Smooth muscle cell (in vitro differentiated cells): ENCODE results near the gene HLA-DPB1. TPM values are rescaled to one million over a fixed set of nuclear protein-coding genes. Genes with fewer than 3 reads are reported as not detected.

ENCODE experiments used
- DNase-seq: peaks from one replicate; lab custom pipeline; 2025; ENCODE audit not compliant: unreplicated experiment; lab: John Stamatoyannopoulos, UW
- H2AFZ ChIP-seq: fragments of 200-600 bp; sonication (generic); 2 replicates; pipeline ENCODE4 v1.6.0; 2016; ENCODE audit warnings: antibody characterized with exemption, low read depth, mild to moderate bottlenecking
- H3F3A ChIP-seq: fragments of 200-600 bp; sonication (generic); 2 replicates; pipeline ENCODE4 v1.6.0; 2017; ENCODE audit warnings: antibody characterized with exemption, low read depth
- H3K27ac ChIP-seq: fragments of 200-600 bp; sonication (generic); 2 replicates; pipeline ENCODE4 v1.5.1; 2016; ENCODE audit warnings: low read depth, mild to moderate bottlenecking
- H3K27me3 ChIP-seq: fragments of 200-600 bp; sonication (generic); 2 replicates; pipeline ENCODE4 v1.6.1; 2016; ENCODE audit warnings: low read depth, mild to moderate bottlenecking
- H3K36me3 ChIP-seq: fragments of 200-600 bp; sonication (generic); 2 replicates; pipeline ENCODE4 v1.5.1; 2016; ENCODE audit warnings: low read depth
- H3K4me1 ChIP-seq: fragments of 200-600 bp; sonication (generic); 2 replicates; pipeline ENCODE4 v1.5.1; 2016; ENCODE audit warnings: low read depth
- H3K4me2 ChIP-seq: fragments of 200-600 bp; sonication (generic); 2 replicates; pipeline ENCODE4 v1.6.0; 2016; ENCODE audit warnings: mild to moderate bottlenecking
- H3K4me3 ChIP-seq: fragments of 200-600 bp; sonication (generic); 2 replicates; pipeline ENCODE4 v1.5.1; 2016; ENCODE audit warnings: mild to moderate bottlenecking
- H3K79me2 ChIP-seq: fragments of 200-600 bp; sonication (generic); 2 replicates; pipeline ENCODE4 v1.6.0; 2016; ENCODE audit warnings: low read depth, mild to moderate bottlenecking
- H3K9ac ChIP-seq: fragments of 200-600 bp; sonication (generic); 2 replicates; pipeline ENCODE4 v1.6.0; 2016; ENCODE audit warnings: low read depth
- H3K9me3 ChIP-seq: fragments of 200-600 bp; sonication (generic); replicated peaks from 2 replicates; pipeline ENCODE4 v1.5.1; 2016; ENCODE audit warnings: low read depth
- H4K20me1 ChIP-seq: fragments of 200-600 bp; sonication (generic); 2 replicates; pipeline ENCODE4 v1.6.0; 2016; ENCODE audit warnings: low read depth
- WGBS: methylation state at CpG from one replicate; pipeline ENCODE4 v1.1.7; 2016; ENCODE audit warnings: low lambda C conversion rate; 5-methylcytosine and 5-hydroxymethylcytosine counted together
- polyA plus RNA-seq: library from polyadenylated mRNA; unstranded; fragments of >200 nt; fragmentation: Nextera tagmentation; extraction: Ambion mirVana; gene quantifications from 2 replicates; pipeline ENCODE4 v1.2.1, GENCODE V29; 2016
- total RNA-seq: library from RNA; depleted of rRNA; stranded (reverse); fragments of >200 nt; gene quantifications from 2 replicates; pipeline ENCODE4 v1.2.3, GENCODE V29; 2014
- TF ChIP-seq, protein P1 (sequence below): fragments of 200-600 bp; sonication (generic); IDR thresholded peaks from 2 replicates; pipeline ENCODE4 v1.5.1; 2017; ENCODE audit warnings: borderline replicate concordance, mild to moderate bottlenecking, antibody characterized with exemption; ENCODE audit not compliant: insufficient read depth, poor library complexity, severe bottlenecking

The HLA-DPB1 gene
- total and polyA plus RNA-seq, 2 experiments from 2014 or later: 14.8 to 19.4 TPM

DNA sequence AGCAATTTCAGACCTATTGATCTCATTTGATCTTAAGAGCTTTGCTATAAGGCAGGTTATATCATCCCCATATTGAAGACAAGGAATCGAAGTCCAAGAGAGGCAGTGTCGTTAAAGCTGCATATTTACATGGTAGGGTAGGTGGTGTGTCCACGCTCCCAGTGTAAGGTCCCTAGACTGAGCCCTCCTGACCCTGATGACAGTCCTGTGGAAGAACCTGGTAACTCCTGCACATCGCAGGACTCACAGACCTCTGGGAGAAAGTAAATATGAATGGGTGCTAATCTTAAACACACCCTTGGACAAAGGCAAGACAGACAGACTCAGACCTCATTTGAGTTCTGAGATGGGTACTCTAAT is 602 bp upstream of the HLA-DPB1 start:
- H3K9me3 ChIP-seq: no peaks in the 10 kb centered on the region
- no peak overlapping the region for H2AFZ ChIP-seq
- no peak overlapping the region for H3K9ac ChIP-seq
- WGBS: 94% methylated on average over 4 of the region's 4 CpGs
- no peaks in the 10 kb centered on the region for H3F3A ChIP-seq
- H3K4me1 ChIP-seq: no peaks in the 10 kb centered on the region
- DNase-seq: no peak
- H4K20me1 ChIP-seq: no peaks in the 10 kb centered on the region
- H3K27me3 ChIP-seq: no peaks in the 10 kb centered on the region
- H3K36me3 ChIP-seq: no peaks in the 10 kb centered on the region
- H3K27ac ChIP-seq: no peak overlapping the region
- H3K79me2 ChIP-seq: no peaks in the 10 kb centered on the region
- H3K4me2 ChIP-seq: no peak overlapping the region
- TF ChIP-seq, protein P1, sequence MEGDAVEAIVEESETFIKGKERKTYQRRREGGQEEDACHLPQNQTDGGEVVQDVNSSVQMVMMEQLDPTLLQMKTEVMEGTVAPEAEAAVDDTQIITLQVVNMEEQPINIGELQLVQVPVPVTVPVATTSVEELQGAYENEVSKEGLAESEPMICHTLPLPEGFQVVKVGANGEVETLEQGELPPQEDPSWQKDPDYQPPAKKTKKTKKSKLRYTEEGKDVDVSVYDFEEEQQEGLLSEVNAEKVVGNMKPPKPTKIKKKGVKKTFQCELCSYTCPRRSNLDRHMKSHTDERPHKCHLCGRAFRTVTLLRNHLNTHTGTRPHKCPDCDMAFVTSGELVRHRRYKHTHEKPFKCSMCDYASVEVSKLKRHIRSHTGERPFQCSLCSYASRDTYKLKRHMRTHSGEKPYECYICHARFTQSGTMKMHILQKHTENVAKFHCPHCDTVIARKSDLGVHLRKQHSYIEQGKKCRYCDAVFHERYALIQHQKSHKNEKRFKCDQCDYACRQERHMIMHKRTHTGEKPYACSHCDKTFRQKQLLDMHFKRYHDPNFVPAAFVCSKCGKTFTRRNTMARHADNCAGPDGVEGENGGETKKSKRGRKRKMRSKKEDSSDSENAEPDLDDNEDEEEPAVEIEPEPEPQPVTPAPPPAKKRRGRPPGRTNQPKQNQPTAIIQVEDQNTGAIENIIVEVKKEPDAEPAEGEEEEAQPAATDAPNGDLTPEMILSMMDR: no peak
- no peak overlapping the region for H3K4me3 ChIP-seq

DNA sequence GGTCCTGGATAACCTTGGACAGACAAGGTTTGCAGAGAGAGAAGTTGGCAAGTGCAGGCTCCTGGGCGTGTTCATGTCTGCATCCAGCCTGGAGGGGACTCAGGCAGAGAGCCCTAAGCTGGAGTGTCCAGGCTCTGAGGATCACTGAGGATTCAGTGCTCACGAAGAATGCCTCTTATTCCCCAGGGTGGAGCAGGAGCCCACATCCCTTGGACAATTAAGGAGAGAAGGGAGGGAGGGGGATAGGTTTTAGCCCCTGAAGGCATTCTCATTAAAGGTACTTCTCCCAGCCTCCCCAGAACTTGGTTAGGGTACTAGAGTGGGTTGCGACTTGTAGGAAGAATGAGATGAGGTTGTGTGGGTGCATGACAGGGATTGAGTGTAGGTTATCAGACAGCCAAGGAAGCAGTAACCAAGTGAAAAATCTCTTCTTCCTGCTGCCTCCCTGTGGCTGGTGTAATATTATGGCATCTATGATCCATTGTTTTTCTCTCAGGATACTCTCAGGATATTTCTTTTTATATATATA is 680 bp downstream of the HLA-DPB1 start:
- WGBS: 85% methylated on average over 3 of the region's 3 CpGs
- H3K79me2 ChIP-seq: no peaks in the 10 kb centered on the region
- peaks cover 5% of the 10 kb centered on the region for H3F3A ChIP-seq
- no peak overlapping the region for H3K27ac ChIP-seq
- H3K36me3 ChIP-seq: no peaks in the 10 kb centered on the region
- no peak overlapping the region for H3K9ac ChIP-seq
- TF ChIP-seq, protein P1: no peak
- H4K20me1 ChIP-seq: no peaks in the 10 kb centered on the region
- H3K9me3 ChIP-seq: no peaks in the 10 kb centered on the region
- no peak overlapping the region for H3K4me3 ChIP-seq
- H3K4me2 ChIP-seq: no peak overlapping the region
- H3K27me3 ChIP-seq: no peaks in the 10 kb centered on the region
- no peaks in the 10 kb centered on the region for H3K4me1 ChIP-seq
- no peak overlapping the region for H2AFZ ChIP-seq
- DNase-seq: no peak

DNA sequence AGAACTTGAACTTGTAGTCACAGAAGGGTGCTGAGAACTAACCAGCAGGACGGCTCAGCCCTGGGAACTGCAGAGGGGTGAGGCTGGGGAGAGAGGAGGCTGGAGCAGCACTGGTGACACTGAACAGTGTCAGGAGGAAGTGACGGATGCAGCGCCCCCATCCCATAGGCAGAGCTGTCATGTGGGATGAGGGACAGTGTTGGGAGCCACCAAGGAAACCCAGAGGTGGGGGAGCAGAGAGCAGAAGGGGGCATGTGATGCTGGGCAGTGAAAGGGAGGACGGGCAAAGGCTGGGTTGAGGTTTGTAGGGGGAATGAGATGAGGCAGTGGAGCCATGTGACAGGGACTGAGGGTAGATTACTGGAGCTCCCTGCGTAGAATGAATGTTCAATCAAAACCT is 2.1 kb downstream of the HLA-DPB1 start:
- no peak overlapping the region for H3K9ac ChIP-seq

DNA sequence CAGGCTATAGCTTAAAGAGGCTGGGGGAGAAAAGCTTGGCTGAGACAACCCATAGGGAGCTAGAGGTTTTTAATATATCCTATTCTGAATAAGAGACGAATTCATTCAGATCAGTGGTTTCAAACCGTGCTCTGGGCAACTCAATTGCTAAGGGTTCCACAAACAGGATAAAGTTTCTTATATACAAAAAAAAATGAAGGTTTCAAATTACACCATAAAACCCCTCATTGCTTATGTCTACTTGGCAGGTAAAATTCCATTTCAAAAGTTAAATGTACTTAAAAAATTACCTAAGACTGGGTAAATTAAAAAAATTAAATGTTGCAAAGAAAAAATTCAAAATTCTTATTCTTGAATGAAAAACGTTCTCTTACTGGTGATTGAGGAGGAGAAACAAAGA is 2.7 kb downstream of the HLA-DPB1 start:
- H3K27ac ChIP-seq: no peak overlapping the region
- peaks cover 7% of the 10 kb centered on the region for H3F3A ChIP-seq
- no peak for DNase-seq
- no peak overlapping the region for H3K4me2 ChIP-seq
- H2AFZ ChIP-seq: no peak overlapping the region
- H3K36me3 ChIP-seq: no peaks in the 10 kb centered on the region
- WGBS: 90% methylated on average over 3 of the region's 3 CpGs
- H3K79me2 ChIP-seq: no peaks in the 10 kb centered on the region
- TF ChIP-seq, protein P1: no peak
- H3K4me1 ChIP-seq: no peaks in the 10 kb centered on the region
- no peaks in the 10 kb centered on the region for H3K27me3 ChIP-seq
- no peaks in the 10 kb centered on the region for H4K20me1 ChIP-seq
- no peaks in the 10 kb centered on the region for H3K9me3 ChIP-seq
- H3K9ac ChIP-seq: no peak overlapping the region
- H3K4me3 ChIP-seq: no peak overlapping the region

More for the DNA sequence above, 2.1 kb downstream of the HLA-DPB1 start:
- no peaks in the 10 kb centered on the region for H3K9me3 ChIP-seq
- no peak overlapping the region for H2AFZ ChIP-seq
- H3K36me3 ChIP-seq: no peaks in the 10 kb centered on the region
- WGBS: 66% methylated on average over 5 of the region's 5 CpGs
- H4K20me1 ChIP-seq: no peaks in the 10 kb centered on the region
- no peaks in the 10 kb centered on the region for H3K27me3 ChIP-seq
- H3K4me3 ChIP-seq: no peak overlapping the region
- no peak for DNase-seq
- H3K27ac ChIP-seq: no peak overlapping the region
- peaks cover 7% of the 10 kb centered on the region for H3F3A ChIP-seq
- no peaks in the 10 kb centered on the region for H3K4me1 ChIP-seq
- no peak overlapping the region for H3K4me2 ChIP-seq
- H3K79me2 ChIP-seq: no peaks in the 10 kb centered on the region
- TF ChIP-seq, protein P1: no peak
